NCI-H774 (cell line): ENCODE data around the gene SH2D4B.

Experiments
- DNase-seq: peaks from one replicate; lab custom pipeline; 2025; lab: John Stamatoyannopoulos, UW

SH2D4B gene

DNA sequence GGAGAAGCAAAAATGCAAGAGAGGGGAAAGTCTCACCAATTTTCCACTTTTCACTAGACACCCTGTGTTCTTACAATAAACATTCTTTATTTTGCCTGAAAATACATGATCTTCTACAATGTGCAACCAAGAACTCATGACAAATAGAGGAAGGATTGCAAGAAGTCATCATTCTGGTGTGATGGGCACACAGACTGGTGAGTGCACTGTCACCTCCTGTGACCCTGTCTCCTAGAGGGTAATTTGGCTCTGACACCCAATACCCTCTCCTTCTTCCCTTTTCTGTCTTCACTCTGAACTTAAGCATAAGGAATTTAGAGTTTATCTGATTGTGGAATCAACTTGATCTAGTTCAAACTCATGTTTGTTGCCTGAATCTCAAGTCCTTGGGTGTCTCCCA, 153.7 kb downstream of the SH2D4B start:
- DNase-seq: no peak

DNA sequence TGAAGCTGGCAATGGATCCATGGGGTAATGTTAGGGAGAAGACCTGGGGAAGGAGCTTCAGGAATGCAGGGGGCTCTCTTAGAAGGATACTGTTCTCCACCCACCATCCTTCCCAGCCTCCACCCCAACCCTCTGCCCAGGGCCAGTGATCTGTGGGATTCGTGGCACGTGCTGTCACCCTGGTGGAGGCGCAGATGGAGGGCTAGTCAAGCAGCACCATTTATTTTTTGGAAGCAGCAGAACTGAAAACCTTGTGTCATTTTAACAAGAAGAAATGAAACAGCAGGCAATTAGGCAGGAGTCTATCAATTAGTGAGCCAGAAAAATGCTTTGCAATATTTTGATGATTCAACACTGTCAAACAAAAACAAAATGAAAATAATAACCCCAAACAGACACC, 155.9 kb downstream of the SH2D4B start:
- no peak for DNase-seq

DNA sequence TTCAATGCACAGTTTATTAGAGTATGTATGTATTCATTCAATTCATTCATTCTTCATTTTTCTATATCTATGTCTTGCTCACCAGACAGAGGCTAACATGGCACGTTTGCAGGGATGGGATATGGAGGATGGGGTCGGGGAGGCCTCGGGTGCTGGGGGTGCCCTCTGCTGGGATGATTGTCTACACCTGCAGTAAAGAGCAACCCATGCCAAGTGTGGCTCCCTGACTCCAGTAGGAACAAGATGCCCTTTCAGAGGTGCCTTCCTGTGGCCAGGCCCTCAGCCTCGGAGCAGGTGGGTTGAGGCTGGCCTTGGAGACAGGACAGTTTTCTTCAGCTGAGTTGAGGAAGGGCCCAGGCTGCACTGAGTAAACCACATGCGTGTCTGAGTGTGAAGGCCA, 157.2 kb downstream of the SH2D4B start:
- no peak for DNase-seq
